Measurements from ENCODE around the gene IRX4. TPM values are rescaled to one million over a fixed set of nuclear protein-coding genes. Genes with fewer than 3 reads are reported as not detected.

IRX4 gene
- total RNA-seq, result not detected

DNA sequence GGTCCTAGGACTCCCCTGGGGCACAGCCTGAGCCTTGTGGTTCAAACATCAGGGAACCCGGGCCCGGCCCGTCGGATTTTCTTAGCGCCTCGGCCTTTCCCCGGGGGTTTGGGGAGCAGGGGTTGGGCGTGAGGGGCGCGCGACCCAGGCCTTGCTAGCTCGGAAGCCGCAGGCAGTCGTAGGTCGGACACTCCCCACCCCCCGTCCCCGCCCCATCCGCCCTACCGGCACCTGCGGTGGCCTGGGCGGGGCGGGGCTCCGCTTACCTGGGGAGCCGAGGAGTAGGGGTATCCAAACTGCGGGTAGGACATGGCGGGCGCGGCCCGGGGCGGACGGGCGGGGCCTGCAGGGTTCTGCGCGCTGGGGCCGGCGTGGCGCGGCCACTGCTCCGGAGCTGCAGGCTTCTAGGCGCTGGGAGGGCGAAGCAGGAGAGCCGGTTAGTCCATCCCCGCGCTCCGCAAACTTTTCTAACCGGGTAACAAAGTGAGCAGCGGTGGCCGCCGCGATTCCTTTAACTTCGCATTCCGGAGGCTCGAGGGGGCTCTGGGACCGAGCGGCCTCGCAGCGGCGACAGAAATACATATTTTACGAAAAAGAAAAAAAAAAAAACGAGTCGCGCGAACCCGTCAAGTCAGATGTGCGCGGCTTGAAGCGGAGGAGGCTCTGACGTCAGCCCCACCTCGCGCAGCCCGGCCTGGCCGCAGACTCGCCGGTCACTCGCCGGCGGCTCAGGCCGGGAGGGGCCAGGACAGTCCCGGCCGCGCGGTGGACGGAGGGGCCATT lies at the start of gene IRX4:
IRX4 (minus strand) TSS at position 589 of the 783 bp plus-strand sequence; CDS start at position 311, 278 bp downstream.
- no peaks in the 10 kb centered on the region for H3K9me3 ChIP-seq
- peaks cover 18% of the 10 kb centered on the region for H3K27me3 ChIP-seq (replicated peaks; ENCODE audit: insufficient read depth)
- TF ChIP-seq, protein P1, sequence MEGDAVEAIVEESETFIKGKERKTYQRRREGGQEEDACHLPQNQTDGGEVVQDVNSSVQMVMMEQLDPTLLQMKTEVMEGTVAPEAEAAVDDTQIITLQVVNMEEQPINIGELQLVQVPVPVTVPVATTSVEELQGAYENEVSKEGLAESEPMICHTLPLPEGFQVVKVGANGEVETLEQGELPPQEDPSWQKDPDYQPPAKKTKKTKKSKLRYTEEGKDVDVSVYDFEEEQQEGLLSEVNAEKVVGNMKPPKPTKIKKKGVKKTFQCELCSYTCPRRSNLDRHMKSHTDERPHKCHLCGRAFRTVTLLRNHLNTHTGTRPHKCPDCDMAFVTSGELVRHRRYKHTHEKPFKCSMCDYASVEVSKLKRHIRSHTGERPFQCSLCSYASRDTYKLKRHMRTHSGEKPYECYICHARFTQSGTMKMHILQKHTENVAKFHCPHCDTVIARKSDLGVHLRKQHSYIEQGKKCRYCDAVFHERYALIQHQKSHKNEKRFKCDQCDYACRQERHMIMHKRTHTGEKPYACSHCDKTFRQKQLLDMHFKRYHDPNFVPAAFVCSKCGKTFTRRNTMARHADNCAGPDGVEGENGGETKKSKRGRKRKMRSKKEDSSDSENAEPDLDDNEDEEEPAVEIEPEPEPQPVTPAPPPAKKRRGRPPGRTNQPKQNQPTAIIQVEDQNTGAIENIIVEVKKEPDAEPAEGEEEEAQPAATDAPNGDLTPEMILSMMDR (IDR thresholded peaks at IDR 0.05), result no peak
- ATAC-seq (ENCODE audit: insufficient number of reproducible peaks, low FRiP score, low read depth) (no peak), DNase-seq (ENCODE audit: low spot score) (no peak)
- peak within 1 kb of the TSS; percentile 56 for H3K4me3 ChIP-seq
- peaks cover 6 to 27% of the 10 kb centered on the region in 2 donors for H3K4me1 ChIP-seq (ENCODE audit: control insufficient read depth in 1 of 2, low read depth in 2 of 2)
- H3K27ac ChIP-seq, result no peak within 1 kb of the TSS
- no peaks in the 10 kb centered on the region for H3K36me3 ChIP-seq

- Histone ChIP-seq H3K9me3 (no peaks in the 10 kb centered on the region), H3K4me3 (peak overlapping the region; percentile 69), H3K27ac (peak overlapping the region; percentile 47 to 56), H3K36me3 (no peaks in the 10 kb centered on the region), H3K27me3 (replicated peaks; ENCODE audit: insufficient read depth) (no peaks in the 10 kb centered on the region), H3K4me1 (ENCODE audit: control insufficient read depth in 1 of 2, low read depth in 2 of 2) (no peaks in the 10 kb centered on the region)
- DNase-seq (ENCODE audit: low spot score) (no peak), ATAC-seq (ENCODE audit: insufficient number of reproducible peaks, low FRiP score, low read depth) (no peak)
- TF ChIP-seq, protein P1 (IDR thresholded peaks at IDR 0.05), result no peak
Measured at GRCh38 chr5:1931604-1932231, 49.0 kb upstream of the IRX4 start.

GRCh38 chr5:1930880-1931603 lies 48.3 kb upstream of the IRX4 start:
- H3K27ac ChIP-seq, result peak overlapping the region; percentile 47 to 56

GRCh38 chr5:1930501-1930879 lies 47.8 kb upstream of the IRX4 start:
- H3K27ac ChIP-seq, result peak overlapping the region in 1 of 2 donors; percentile 56
- TF ChIP-seq, protein P1 (IDR thresholded peaks at IDR 0.05), result no peak
- H3K27me3 ChIP-seq (replicated peaks; ENCODE audit: insufficient read depth), result no peaks in the 10 kb centered on the region
- DNase-seq (ENCODE audit: low spot score), result no peak
- peak overlapping the region; percentile 69 for H3K4me3 ChIP-seq
- H3K4me1 ChIP-seq (ENCODE audit: control insufficient read depth in 1 of 2, low read depth in 2 of 2), result no peaks in the 10 kb centered on the region
- H3K36me3 ChIP-seq, result no peaks in the 10 kb centered on the region
- no peaks in the 10 kb centered on the region for H3K9me3 ChIP-seq
- no peak for ATAC-seq (ENCODE audit: insufficient number of reproducible peaks, low FRiP score, low read depth)

More at GRCh38 chr5:1930880-1931603, 48.3 kb upstream of the IRX4 start:
- TF ChIP-seq, protein P1 (IDR thresholded peaks at IDR 0.05), result no peak
- Histone ChIP-seq H3K36me3 (no peaks in the 10 kb centered on the region), H3K4me1 (ENCODE audit: control insufficient read depth in 1 of 2, low read depth in 2 of 2) (no peaks in the 10 kb centered on the region), H3K9me3 (no peaks in the 10 kb centered on the region), H3K4me3 (peak overlapping the region; percentile 69), H3K27me3 (replicated peaks; ENCODE audit: insufficient read depth) (no peaks in the 10 kb centered on the region)
- ATAC-seq (ENCODE audit: insufficient number of reproducible peaks, low FRiP score, low read depth) (no peak), DNase-seq (ENCODE audit: low spot score) (no peak)

Measured in thoracic aorta (tissue), 2 donors.